ENCODE measurements around the gene SPRR3.

SPRR3 gene

DNA sequence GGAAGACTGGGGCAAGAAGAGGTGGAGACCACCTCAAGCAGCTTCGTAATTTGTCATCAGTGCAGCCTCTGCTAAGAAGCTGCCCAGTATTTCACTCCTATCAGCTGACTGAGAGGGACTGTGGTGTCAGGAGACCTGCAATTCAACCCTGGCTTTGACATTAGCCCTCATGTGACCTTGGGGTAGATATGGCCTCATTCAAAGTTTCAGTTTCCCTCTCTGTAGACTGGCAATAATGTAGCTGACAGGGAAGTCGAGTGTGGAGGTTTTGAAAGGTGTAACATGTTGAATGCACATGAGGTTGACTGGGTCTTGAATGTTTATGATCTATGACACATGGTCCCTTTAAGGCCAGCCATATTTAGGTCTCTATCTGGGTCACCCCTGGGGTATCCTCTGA is 33.3 kb upstream of the SPRR3 start:
- DNase-seq (ENCODE audit: low spot score) = no peak
- ChIA-PET POLR2A (ENCODE audit: low non-redundant PET) (interaction anchor here (1.3 kb wide), 1 partner anchor 14 kb away, joined by 3 read pairs; no protein-coding TSS in a partner anchor), CTCF (interaction anchor here (0.5 kb wide), 2 partner anchors 90 to 817 kb away, joined by 3 read pairs; partner anchors contain the start of gene SMCP)
- H3K27ac ChIP-seq = no peak overlapping the region
- TF ChIP-seq, protein P1, sequence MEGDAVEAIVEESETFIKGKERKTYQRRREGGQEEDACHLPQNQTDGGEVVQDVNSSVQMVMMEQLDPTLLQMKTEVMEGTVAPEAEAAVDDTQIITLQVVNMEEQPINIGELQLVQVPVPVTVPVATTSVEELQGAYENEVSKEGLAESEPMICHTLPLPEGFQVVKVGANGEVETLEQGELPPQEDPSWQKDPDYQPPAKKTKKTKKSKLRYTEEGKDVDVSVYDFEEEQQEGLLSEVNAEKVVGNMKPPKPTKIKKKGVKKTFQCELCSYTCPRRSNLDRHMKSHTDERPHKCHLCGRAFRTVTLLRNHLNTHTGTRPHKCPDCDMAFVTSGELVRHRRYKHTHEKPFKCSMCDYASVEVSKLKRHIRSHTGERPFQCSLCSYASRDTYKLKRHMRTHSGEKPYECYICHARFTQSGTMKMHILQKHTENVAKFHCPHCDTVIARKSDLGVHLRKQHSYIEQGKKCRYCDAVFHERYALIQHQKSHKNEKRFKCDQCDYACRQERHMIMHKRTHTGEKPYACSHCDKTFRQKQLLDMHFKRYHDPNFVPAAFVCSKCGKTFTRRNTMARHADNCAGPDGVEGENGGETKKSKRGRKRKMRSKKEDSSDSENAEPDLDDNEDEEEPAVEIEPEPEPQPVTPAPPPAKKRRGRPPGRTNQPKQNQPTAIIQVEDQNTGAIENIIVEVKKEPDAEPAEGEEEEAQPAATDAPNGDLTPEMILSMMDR (conservative IDR thresholded peaks at IDR 0.05; ENCODE audit: low read depth) = no peak

DNA sequence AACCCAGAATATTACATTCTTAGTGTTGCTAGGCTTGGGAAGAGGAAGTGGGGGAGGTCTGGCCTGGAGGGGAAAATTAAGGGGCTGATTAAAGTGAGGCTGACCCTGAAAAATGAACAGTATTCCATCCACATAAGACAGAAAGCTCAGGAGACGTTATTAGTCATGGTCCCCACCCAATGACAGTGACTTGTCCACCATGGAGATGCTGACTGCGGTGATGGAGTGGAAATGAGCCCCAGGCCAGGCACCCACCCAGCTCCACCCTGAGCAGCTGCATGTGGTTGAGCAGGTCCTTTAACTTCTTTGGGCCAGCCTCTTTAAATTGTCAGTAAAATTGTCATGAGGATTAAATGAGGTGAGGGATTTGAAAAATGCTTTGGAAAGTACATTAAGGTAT is 32.5 kb upstream of the SPRR3 start:
- ChIA-PET POLR2A (ENCODE audit: low non-redundant PET) (no interaction called here), CTCF (no interaction called here)
- DNase-seq (ENCODE audit: low spot score) = no peak
- TF ChIP-seq, protein P1 (conservative IDR thresholded peaks at IDR 0.05; ENCODE audit: low read depth) = no peak
- no peak overlapping the region for H3K27ac ChIP-seq

GRCh38 chr1:152970495-152970894 is 31.1 kb upstream of the SPRR3 start, which contains the start of gene SPRR4:
TSS of gene SPRR4 (plus strand) at chr1:152970648. CDS start at chr1:152971891, 1,243 bp downstream.
- DNase-seq (ENCODE audit: low spot score) = no peak
- ChIA-PET CTCF (interaction anchor here (0.5 to 0.8 kb wide), 2 partner anchors 13 to 151 kb away, joined by 3 read pairs; partner anchors contain the start of gene SPRR1A), POLR2A (ENCODE audit: low non-redundant PET) (no interaction called here)
- no peak within 1 kb of the TSS for H3K27ac ChIP-seq
- TF ChIP-seq, protein P1 (conservative IDR thresholded peaks at IDR 0.05; ENCODE audit: low read depth) = no peak

DNA sequence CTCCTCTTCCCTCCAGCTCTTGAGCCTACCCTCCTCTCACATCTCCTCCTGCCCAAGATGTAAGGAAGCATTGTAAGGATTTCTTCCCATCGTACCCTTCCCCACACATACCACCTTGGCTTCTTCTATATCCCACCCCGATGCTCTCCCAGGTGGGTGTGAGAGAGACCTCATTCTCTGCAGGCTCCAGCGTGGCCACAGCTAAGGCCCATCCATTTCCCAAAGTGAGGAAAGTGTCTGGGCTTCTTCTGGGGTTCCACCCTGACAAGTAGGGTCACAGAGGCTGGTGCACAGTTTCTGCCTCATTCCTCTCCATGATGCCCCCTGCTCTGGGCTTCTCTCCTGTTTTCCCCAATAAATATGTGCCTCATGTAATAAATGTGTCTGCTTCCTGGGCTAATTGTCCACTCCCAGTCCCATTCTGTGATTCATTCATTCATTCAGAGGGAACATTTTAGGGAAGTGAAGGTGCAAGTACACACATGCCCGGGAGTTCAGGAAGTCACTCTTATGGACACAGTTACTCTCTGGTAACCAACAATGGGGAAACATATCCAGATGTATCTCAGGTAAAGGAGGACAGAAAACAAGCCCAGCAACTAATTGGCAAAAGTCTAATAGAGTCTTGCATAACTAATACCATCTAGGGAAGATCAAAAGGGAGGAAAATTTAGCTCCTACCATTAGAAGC is 29.2 kb upstream of the SPRR3 start:
- peak overlapping the region; percentile 59 for H3K27ac ChIP-seq
- peak; percentile 46 for DNase-seq (ENCODE audit: low spot score)
- ChIA-PET POLR2A (ENCODE audit: low non-redundant PET) (no interaction called here), CTCF (interaction anchor here (1.0 kb wide), 1 partner anchor 18 kb away, joined by 4 read pairs; no protein-coding TSS in a partner anchor)
- TF ChIP-seq, protein P1 (conservative IDR thresholded peaks at IDR 0.05; ENCODE audit: low read depth) = no peak

GRCh38 chr1:152976688-152977087 is 24.9 kb upstream of the SPRR3 start:
- TF ChIP-seq, protein P1 (conservative IDR thresholded peaks at IDR 0.05; ENCODE audit: low read depth) = no peak
- POLR2A ChIA-PET (ENCODE audit: low non-redundant PET) = no interaction called here
- H3K27ac ChIP-seq = no peak overlapping the region
- no peak for DNase-seq (ENCODE audit: low spot score)
- CTCF ChIA-PET = no interaction called here

- DNase-seq (ENCODE audit: low spot score) = no peak
- POLR2A ChIA-PET (ENCODE audit: low non-redundant PET) = no interaction called here
- no peak overlapping the region for H3K27ac ChIP-seq
- CTCF ChIA-PET = no interaction called here
- TF ChIP-seq, protein P1 (conservative IDR thresholded peaks at IDR 0.05; ENCODE audit: low read depth) = no peak
These were observed 23.9 kb upstream of the SPRR3 start for GRCh38 chr1:152977614-152978013.

Data from RWPE1 (cell line).